HG02973 (cell line): ENCODE data around the gene ZNF778.
"Not testable (repeated sequence)": the region's sequence is repeated elsewhere in the genome, so short reads cannot be mapped to it uniquely, and the experiment has no call there.

Experiments used
- ATAC-seq: cut with Tn5 transposase; IDR thresholded peaks from one replicate; pipeline ENCODE4 v1.9.1; 2021; ENCODE audit warnings: moderate library complexity; ENCODE audit not compliant: unreplicated experiment

The ZNF778 gene

DNA sequence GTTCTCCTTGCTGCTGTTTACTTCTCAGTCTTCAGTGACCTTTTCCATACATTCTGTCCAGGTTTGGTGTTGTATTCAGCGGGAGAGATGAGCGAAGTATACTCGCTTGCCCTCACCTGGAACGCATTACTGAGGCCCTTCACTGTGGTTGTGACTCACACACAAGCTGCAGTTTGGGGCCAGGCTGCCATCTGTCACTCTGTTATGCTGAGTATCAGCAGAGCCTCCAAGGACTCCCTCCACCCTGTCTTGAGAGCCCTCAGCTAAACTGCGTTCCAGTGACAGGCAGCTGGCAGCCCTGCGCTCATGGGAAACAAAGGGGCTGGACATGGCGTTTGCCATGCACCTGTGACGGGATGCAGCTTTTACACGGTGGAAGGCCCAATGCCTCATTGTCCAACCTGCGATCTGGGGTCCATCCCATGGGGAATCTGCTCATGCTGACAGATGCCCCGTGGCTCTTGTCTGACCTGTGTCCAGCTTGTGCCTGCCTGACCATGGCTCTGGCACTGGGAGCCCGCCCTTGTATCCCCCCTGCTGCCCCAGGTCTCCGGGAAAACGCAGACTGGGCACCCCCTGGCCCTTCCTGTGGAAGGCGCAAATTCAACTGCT is 6.5 kb upstream of the ZNF778 start:
- ATAC-seq = no peak

DNA sequence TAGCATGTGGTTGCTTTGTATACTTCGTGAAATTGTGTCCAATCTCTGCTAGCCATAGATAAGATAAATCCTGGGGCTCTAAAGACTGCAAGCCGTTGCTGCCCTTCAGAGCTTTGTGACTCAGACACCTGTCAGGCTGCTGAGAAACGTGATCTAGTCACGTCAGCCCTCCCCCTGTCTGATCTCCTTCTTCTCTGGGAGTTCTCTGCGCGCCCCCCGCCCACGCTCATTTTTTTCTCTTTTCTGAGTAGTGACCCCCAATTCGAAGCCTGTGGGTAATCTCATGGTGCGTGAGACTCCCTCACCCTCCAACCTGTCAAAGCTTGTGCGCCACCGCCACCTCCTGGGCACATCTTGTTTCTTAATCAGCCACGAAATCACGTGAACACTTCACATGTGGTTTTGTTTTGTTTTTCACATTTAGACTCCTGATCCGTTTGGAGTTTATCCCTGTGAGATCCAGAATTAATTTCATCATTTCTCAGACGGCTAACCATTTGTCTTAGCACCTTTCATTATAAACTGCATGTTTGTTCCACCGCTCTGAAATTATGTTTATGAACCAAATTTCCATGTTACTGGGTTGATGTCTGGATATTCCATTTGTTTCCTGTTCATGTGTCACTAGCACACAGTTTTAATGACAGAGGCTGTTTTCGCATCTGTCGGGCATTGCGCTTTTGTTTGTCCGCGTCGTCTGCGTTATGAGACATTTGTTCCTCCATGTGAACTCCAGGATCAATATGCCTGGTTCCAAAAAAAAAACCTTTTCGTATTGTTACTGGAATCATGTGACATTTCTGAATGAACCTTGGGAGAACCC is 977 bp upstream of the ZNF778 start:
- no peak for ATAC-seq

DNA sequence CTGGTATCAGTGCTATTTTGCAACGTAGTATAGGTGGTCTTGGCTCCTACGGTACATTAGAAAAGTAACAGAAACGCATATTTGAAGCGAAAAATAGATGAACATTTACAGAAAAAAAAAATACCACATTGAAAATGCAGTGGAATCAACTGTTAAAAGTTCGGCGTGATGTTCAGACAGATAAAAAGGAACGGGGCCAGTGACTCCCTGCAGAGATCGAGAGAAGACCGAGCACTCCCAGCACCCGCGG is 440 bp upstream of the ZNF778 start:
- no peak for ATAC-seq

DNA sequence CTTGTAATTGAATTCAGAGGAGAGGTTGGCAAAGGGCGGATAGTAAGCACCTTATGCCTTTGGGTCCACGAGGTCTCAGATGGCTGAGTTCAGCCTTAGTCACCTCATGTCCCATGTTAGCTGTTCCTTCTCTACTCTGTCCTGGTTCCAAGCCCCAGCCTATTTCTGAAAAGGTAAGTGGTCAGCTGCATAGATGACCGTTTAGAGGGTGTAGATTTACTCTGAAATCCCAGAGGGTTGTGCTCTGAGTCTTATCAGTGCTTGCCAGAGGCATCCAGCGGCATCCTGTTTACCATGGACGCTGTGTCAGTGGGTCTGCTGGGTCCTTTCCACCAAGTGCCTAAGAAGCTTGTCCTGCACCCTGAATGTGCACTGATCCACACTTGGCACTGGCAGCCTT is 1.9 kb downstream of the ZNF778 start:
- ATAC-seq = no peak

- ATAC-seq = no peak
Observed at GRCh38 chr16:89221604-89222003, 4.1 kb downstream of the ZNF778 start.

DNA sequence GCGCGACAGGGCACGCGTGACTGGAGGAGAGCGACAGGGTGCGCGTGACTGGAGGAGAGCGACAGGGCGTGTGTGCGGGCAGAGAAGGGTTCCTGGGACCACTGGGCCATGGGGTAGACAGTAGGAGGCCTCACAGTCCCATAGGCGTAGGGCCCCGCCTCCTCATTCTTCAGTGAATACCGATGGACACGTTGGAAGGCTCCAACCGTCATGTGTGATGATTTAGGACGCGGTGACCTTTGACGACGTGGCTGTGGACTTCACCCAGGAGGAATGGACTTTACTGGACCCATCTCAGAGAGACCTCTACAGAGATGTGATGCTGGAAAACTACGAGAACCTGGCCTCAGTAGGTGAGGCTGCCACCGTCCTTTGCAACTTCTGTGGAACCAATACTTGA is 5.4 kb downstream of the ZNF778 start:
- ATAC-seq = no peak

GRCh38 chr16:89224665-89225064 is 7.2 kb downstream of the ZNF778 start:
- no peak for ATAC-seq

DNA sequence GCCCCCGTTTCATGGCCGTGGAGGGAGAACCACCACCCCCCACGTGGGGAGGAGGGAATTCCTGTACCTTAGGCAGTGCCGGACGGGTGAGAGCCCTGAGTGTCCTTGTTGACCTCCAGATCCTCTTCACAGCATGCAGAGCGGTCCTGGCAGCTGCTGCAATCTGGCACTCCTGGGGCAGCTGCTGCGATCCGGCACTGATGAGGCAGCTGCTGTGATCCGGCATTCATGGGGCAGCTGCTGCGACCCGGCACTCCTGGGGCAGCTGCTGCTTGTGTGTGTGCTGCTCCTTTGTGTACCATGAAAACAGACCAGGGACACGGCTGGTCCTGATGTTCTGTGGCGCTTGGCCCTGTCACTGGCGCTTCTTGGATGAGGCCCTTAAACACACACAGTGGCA is 12.8 kb downstream of the ZNF778 start:
- ATAC-seq = no peak

DNA sequence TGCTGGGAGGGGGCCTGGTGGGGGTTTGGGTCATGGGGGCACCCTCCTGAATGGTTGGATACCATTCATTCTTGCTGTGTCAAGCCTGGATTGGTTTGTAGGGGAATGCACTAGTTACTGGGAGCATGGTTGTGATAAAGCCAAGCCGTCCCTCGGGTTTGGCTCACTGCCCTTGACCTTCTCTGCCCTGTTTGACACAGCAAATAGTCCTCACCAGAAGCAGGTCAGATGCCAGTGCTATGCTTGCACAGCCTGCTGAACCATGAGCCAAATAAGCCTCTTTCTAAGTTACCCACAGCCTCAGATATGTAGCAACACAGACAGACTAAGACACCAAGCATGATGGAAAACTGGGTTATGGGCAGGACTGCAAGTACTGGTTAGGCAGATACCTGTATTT is 14.6 kb downstream of the ZNF778 start:
- no peak for ATAC-seq

- no peak for ATAC-seq
Observed at GRCh38 chr16:89233678-89234490, 16.4 kb downstream of the ZNF778 start.

- no peak for ATAC-seq
Observed at GRCh38 chr16:89237733-89238132, 20.2 kb downstream of the ZNF778 start.

DNA sequence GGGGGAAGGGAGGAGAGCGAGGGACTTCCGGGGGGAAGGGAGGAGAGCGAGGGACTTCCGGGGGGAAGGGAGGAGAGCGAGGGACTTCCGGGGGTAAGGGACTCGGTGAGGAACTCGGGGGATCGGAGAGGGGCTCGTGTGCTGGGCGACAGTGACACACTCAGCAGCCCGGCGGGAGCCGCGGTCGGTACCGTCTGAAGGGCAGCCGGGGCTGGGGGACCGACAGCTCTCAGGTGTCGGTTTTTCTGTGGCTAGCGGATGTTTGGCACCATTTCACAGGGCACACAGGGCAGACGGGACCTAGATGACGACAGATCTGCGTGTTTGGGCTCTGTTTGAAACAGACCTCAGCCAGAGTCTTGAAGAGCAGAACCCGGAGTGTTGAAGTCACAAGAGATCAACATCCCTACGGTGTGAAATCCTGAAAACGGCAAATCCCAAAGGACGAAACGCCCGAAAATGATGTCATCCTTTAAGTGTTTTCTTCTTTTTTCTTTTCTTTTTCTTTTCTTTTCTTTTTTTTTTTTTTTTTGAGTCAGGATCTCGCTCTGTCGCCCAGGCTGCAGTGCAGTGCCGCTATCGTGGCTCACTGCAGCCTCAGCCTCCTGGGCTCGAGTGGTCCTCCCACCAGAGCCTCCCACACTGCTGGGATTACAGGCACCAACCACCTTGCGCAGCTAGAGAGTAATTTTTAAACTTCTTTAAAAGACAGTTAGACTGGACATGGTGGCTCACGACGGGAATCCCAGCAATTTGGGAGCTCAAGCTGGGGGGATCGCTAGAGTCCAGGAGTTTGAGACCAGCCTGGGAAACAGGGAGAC is 23.9 kb downstream of the ZNF778 start:
- ATAC-seq = no peak

- ATAC-seq = no peak
Observed at GRCh38 chr16:89242795-89243200, 25.3 kb downstream of the ZNF778 start.

DNA sequence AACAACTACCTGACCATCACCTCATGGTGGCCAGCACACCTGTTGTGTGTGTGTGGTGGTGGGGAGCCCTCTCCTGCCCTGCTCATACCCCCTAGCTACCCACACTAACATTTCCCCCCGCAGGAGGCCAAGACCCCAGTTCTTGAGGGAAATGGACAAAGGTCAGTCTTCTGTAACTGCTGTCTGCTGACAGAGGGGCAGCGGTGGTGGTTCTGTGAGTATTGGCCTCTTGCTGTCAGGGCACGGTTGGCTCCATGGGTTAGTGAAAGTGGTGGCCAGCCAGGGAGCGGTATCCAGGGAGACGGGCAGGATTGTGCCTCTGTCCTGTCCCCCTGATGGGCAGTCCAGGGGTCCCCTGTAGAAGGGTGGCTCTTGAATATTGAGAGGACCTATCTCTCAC is 26.2 kb downstream of the ZNF778 start:
- no peak for ATAC-seq

DNA sequence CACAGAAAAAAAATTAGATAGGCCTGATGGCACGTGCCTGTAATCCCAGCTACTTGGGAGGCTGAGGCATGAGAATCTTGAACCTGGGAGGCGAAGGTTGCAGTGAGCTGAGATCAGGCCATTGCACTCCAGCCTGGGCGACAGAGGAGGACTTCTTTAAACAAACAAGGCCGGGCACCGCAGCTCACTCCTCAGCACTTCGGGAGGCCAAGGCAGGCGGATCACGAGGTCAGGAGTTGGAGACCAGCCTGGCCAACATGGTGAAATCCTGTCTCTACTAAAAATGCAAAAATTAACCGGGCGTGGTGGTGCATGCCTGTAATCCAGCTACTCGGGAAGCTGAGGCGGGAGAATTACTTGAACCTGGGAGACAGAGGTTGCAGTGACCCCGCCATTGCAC is 26.8 kb downstream of the ZNF778 start:
- not testable (repeated sequence) for ATAC-seq

DNA sequence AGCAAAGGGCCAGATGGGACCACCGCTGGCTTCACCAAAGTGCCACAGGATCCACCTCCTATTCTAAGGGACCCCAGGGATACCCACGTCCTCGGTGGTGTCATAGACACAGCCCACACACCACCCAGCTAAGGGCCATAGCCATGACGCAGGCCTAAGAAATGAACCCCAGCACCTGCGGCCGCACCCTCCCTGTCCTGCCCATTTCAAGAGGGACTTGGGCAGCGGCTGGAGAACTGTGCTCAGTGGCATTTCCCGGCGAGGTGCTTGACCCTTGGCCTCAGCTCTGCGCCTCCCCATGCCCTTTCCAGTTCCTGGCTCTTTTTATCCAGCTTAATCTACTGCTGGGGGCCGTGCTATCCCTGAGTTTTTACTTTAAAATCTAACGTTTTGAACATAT is 27.3 kb downstream of the ZNF778 start:
- ATAC-seq = no peak

DNA sequence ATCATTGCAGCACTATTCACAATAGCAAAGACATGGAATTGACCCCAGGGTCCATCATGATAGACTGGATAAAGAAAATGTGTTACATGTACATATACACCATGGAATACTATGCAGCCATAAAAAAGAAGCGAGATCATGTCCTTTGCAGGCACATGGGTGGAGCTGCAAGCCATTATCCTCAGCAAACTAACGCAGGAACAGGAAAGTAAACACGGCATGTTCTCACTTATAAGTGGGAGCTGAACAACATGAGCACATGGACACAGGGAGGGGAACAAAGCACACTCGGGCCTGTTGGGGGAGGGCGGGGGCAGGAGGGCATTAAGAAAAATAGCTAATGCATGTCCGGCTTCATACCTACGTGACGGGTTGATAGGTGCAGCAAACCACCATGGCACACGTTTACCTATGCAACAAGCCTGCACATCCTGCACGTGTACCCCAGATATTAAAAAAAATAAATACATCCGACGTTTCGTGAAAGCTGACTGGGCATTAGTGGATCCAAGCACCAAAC is 28.9 kb downstream of the ZNF778 start:
- no peak for ATAC-seq

GRCh38 chr16:89246903-89247733 is 29.6 kb downstream of the ZNF778 start:
- ATAC-seq = peak; percentile 46

- ATAC-seq = not testable (repeated sequence)
Observed at GRCh38 chr16:89247734-89248075, 30.2 kb downstream of the ZNF778 start.
